Measurements from ENCODE around the gene SYCP2L. TPM values are rescaled to one million over a fixed set of nuclear protein-coding genes. Genes with fewer than 3 reads are reported as not detected.

The SYCP2L gene
- total and polyA plus RNA-seq, 2 experiments from 2014 or later = 10.5 to 11.0 TPM

DNA sequence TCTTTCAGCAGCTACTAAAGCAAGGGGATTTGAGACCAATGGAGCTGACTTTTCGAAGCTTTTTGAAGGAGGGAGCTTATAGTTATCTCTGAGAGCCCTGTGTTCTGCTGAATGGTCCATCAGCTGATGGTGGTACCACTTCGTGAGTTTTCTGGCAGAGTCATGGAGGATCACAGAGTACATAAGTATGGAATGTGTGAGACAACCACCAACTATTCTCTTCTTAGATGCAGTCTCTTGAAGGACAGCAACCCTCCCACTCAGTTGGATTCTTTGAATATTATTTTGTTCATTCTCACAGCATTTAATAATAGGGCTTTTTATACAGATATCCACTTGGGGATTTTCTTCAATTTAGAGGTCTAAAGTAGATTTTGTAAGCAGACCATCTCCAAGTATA, 81.9 kb downstream of the SYCP2L start:
- Histone ChIP-seq H3K36me3 (ENCODE audit: insufficient read depth) (peaks cover 3% of the 10 kb centered on the region; the same call in 1 of the 2 replicates), H3K27ac (ENCODE audit: low read depth) (no peak overlapping the region), H2AFZ (no peak overlapping the region), H3F3A (replicated peaks; ENCODE audit: low read depth) (no peaks in the 10 kb centered on the region), H3K4me3 (no peak overlapping the region), H3K9me2 (ENCODE audit: insufficient read depth) (no peaks in the 10 kb centered on the region), H3K4me2 (no peak overlapping the region), H4K20me1 (replicated peaks; ENCODE audit: insufficient read depth) (no peaks in the 10 kb centered on the region), H3K4me1 (ENCODE audit: insufficient read depth) (no peaks in the 10 kb centered on the region), H3K79me2 (replicated peaks; ENCODE audit: insufficient read depth) (no peaks in the 10 kb centered on the region), H3K27me3 (ENCODE audit: insufficient read depth) (peaks cover 18% of the 10 kb centered on the region)
- Mint-ChIP-seq H3K4me1 (no peaks in the 10 kb centered on the region), H3K4me3 (no peak overlapping the region), H3K27me3 (ENCODE audit: insufficient read depth, low read depth, poor library complexity) (peaks cover 14% of the 10 kb centered on the region), H3K36me3 (ENCODE audit: low read depth) (peaks cover 25% of the 10 kb centered on the region; the same call in 2 of the 3 replicates), H3K9me3 (peaks cover 6% of the 10 kb centered on the region; the same call in 2 of the 3 replicates), H3K27ac (no peak overlapping the region)
- TF ChIP-seq JUNB (IDR thresholded peaks at IDR 0.05; ENCODE audit: unreplicated experiment) (no peak), STAT1 (IDR thresholded peaks at IDR 0.05; ENCODE audit: unreplicated experiment) (no peak), EZH2phosphoT487 (IDR thresholded peaks at IDR 0.05; ENCODE audit: unreplicated experiment) (no peak), ZNF114 (CRISPR knock-in tag; IDR thresholded peaks at IDR 0.05) (no peak)
- no peak for DNase-seq (ENCODE audit: low spot score)
- ATAC-seq = no peak

DNA sequence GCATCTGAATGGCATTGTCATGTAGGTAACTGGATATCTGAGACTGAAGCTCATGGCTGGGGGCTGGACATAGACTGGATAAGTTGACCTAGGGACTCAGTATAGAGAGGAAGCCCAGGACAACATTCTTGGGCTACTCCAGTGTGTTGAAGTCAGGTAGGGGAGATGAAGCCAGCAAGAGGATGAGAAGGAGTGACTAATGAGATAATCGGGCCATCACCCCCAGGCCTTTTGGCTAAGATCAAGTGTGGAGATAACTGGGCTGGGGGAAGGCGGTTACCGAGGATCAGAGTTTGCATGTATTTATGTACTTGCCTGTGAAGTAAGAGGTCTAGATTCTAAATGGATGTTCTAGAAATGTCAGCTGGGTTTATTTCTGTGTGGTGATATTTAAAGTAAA, 83.9 kb downstream of the SYCP2L start:
- no peak overlapping the region for H3K4me3 Mint-ChIP-seq
- no peaks in the 10 kb centered on the region for H4K20me1 ChIP-seq (replicated peaks; ENCODE audit: insufficient read depth)
- H3K4me1 ChIP-seq (ENCODE audit: insufficient read depth) = no peaks in the 10 kb centered on the region
- H2AFZ ChIP-seq = no peak overlapping the region
- peaks cover 14% of the 10 kb centered on the region; the same call in 2 of the 3 replicates for H3K36me3 Mint-ChIP-seq (ENCODE audit: low read depth)
- no peaks in the 10 kb centered on the region for H3F3A ChIP-seq (replicated peaks; ENCODE audit: low read depth)
- H3K9me2 ChIP-seq (ENCODE audit: insufficient read depth) = no peaks in the 10 kb centered on the region
- ATAC-seq (no peak), DNase-seq (ENCODE audit: low spot score) (no peak)
- H3K27ac Mint-ChIP-seq = no peak overlapping the region
- peaks cover 3% of the 10 kb centered on the region for H3K27me3 Mint-ChIP-seq (ENCODE audit: insufficient read depth, low read depth, poor library complexity)
- no peaks in the 10 kb centered on the region; the same call in 2 of the 3 replicates for H3K9me3 Mint-ChIP-seq
- no peak overlapping the region for H3K4me2 ChIP-seq
- H3K4me1 Mint-ChIP-seq = no peaks in the 10 kb centered on the region
- H3K79me2 ChIP-seq (replicated peaks; ENCODE audit: insufficient read depth) = no peaks in the 10 kb centered on the region
- TF ChIP-seq ZNF331 (CRISPR knock-in tag; IDR thresholded peaks at IDR 0.05; ENCODE audit: low read depth) (no peak), EZH2 (IDR thresholded peaks at IDR 0.05; ENCODE audit: low read depth, unreplicated experiment) (no peak), NANOG (IDR thresholded peaks at IDR 0.05; ENCODE audit: borderline replicate concordance) (no peak)
- no peaks in the 10 kb centered on the region for H3K36me3 ChIP-seq (ENCODE audit: insufficient read depth)
- no peak overlapping the region for H3K27ac ChIP-seq (ENCODE audit: low read depth)
- H3K4me3 ChIP-seq = no peak overlapping the region
- 0 out of 2 replicates have a peak, but pooled peaks cover under 1% of the 10 kb centered on the region for H3K27me3 ChIP-seq (ENCODE audit: insufficient read depth)

DNA sequence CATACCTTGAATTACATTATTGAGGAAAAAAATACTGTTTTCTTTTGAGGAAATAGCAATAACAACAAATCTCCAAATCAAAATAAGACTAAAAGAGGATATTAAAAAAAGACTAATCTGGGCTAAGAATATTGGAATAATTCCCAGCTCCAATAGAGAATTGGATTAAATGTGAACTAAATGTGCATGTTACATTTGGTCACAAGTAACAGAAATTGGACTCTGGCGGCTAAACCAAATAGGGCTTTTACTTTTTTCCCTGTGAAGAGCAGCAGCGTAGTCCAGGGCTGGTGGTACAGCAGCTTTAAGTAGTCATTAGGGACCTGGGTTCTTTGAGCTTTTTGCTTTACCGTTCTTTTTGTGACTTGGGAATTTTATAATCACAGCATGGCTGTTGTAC, 85.3 kb downstream of the SYCP2L start:
- Histone ChIP-seq H3K4me3 (no peak overlapping the region), H3F3A (replicated peaks; ENCODE audit: low read depth) (no peaks in the 10 kb centered on the region), H3K4me2 (no peak overlapping the region), H3K79me2 (replicated peaks; ENCODE audit: insufficient read depth) (no peaks in the 10 kb centered on the region), H3K4me1 (ENCODE audit: insufficient read depth) (no peaks in the 10 kb centered on the region), H3K27me3 (ENCODE audit: insufficient read depth) (no peaks in the 10 kb centered on the region), H2AFZ (no peak overlapping the region), H3K36me3 (ENCODE audit: insufficient read depth) (no peaks in the 10 kb centered on the region), H3K9me2 (ENCODE audit: insufficient read depth) (no peaks in the 10 kb centered on the region), H4K20me1 (replicated peaks; ENCODE audit: insufficient read depth) (no peaks in the 10 kb centered on the region), H3K27ac (ENCODE audit: low read depth) (no peak overlapping the region)
- H3K36me3 Mint-ChIP-seq (ENCODE audit: low read depth) = peaks cover 5% of the 10 kb centered on the region; the same call in 2 of the 3 replicates
- no peak for ATAC-seq
- no peaks in the 10 kb centered on the region for H3K27me3 Mint-ChIP-seq (ENCODE audit: insufficient read depth, low read depth, poor library complexity)
- no peak for DNase-seq (ENCODE audit: low spot score)
- no peaks in the 10 kb centered on the region; the same call in 2 of the 3 replicates for H3K9me3 Mint-ChIP-seq
- H3K4me1 Mint-ChIP-seq = no peaks in the 10 kb centered on the region; the same call in 2 of the 3 replicates
- no peak overlapping the region for H3K4me3 Mint-ChIP-seq
- H3K27ac Mint-ChIP-seq = no peak overlapping the region
- TF ChIP-seq ETS1 (IDR thresholded peaks at IDR 0.05) (no peak), EZH2phosphoT487 (IDR thresholded peaks at IDR 0.05; ENCODE audit: unreplicated experiment) (no peak), EZH2 (IDR thresholded peaks at IDR 0.05; ENCODE audit: low read depth, unreplicated experiment) (no peak)
- TF ChIP-seq, protein P1, sequence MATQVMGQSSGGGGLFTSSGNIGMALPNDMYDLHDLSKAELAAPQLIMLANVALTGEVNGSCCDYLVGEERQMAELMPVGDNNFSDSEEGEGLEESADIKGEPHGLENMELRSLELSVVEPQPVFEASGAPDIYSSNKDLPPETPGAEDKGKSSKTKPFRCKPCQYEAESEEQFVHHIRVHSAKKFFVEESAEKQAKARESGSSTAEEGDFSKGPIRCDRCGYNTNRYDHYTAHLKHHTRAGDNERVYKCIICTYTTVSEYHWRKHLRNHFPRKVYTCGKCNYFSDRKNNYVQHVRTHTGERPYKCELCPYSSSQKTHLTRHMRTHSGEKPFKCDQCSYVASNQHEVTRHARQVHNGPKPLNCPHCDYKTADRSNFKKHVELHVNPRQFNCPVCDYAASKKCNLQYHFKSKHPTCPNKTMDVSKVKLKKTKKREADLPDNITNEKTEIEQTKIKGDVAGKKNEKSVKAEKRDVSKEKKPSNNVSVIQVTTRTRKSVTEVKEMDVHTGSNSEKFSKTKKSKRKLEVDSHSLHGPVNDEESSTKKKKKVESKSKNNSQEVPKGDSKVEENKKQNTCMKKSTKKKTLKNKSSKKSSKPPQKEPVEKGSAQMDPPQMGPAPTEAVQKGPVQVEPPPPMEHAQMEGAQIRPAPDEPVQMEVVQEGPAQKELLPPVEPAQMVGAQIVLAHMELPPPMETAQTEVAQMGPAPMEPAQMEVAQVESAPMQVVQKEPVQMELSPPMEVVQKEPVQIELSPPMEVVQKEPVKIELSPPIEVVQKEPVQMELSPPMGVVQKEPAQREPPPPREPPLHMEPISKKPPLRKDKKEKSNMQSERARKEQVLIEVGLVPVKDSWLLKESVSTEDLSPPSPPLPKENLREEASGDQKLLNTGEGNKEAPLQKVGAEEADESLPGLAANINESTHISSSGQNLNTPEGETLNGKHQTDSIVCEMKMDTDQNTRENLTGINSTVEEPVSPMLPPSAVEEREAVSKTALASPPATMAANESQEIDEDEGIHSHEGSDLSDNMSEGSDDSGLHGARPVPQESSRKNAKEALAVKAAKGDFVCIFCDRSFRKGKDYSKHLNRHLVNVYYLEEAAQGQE (IDR thresholded peaks at IDR 0.05; ENCODE audit: unreplicated experiment) = no peak
- TF ChIP-seq, protein P2, sequence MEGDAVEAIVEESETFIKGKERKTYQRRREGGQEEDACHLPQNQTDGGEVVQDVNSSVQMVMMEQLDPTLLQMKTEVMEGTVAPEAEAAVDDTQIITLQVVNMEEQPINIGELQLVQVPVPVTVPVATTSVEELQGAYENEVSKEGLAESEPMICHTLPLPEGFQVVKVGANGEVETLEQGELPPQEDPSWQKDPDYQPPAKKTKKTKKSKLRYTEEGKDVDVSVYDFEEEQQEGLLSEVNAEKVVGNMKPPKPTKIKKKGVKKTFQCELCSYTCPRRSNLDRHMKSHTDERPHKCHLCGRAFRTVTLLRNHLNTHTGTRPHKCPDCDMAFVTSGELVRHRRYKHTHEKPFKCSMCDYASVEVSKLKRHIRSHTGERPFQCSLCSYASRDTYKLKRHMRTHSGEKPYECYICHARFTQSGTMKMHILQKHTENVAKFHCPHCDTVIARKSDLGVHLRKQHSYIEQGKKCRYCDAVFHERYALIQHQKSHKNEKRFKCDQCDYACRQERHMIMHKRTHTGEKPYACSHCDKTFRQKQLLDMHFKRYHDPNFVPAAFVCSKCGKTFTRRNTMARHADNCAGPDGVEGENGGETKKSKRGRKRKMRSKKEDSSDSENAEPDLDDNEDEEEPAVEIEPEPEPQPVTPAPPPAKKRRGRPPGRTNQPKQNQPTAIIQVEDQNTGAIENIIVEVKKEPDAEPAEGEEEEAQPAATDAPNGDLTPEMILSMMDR (conservative IDR thresholded peaks at IDR 0.05; ENCODE audit: low read depth in 2 of 2) = no peak
